IPS-11a (cell line): ENCODE data around the gene JADE1.

Experiments used
- H3K4me3 ChIP-seq: one replicate; pipeline ENCODE4 v1.5.1; 2013; ENCODE audit warnings: low read depth, low read length, control low read depth

The JADE1 gene

DNA sequence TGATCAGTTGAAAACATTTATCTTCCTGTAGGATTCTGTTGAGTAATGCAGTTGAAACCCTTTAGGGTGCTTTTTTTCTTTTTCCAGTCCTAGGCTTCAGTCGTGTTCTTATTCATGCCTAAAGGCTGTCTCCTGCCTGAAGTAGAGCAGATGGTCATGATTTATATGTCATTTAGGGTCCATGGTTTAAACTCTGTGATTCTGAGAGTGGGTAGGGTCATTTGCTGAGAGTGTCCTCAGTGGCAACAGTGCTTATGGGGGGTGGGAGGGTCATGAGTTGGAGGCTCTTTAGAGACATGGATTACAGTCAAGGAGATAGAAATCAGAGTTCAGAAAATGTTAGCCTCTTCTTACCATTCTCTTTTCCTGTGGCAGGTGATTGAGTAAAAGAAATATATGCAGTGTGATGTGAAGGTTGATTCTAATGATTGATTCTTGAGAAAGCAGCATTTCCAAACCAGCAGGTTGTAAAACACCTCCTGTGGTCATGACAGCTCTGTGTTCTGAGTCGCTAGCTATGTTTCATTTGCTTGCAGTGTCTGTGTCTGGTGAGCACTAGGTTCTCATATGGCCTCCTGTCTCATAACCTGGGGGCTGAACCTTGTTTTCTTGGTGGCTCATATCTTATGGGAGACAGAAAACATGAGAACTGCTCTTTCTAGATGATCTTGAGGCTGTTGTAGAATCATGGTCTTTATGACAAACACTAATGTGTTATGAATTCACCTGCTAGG is 60.4 kb downstream of the JADE1 start:
- no peak overlapping the region for H3K4me3 ChIP-seq

DNA sequence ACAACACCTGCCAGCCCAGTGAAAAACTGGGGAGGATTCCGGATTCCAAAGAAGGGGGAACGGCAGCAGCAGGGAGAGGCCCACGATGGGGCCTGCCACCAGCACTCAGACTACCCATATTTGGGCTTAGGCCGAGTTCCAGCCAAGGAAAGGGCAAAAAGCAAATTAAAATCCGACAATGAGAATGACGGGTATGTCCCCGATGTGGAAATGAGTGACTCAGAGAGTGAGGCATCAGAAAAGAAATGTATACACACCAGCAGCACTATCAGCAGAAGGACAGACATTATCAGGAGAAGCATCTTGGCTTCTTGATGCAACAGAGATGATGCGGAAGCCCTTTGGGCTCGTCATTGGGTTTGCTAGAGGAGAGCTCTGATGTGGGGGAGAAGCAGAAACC is 62.4 kb downstream of the JADE1 start:
- no peak overlapping the region for H3K4me3 ChIP-seq

DNA sequence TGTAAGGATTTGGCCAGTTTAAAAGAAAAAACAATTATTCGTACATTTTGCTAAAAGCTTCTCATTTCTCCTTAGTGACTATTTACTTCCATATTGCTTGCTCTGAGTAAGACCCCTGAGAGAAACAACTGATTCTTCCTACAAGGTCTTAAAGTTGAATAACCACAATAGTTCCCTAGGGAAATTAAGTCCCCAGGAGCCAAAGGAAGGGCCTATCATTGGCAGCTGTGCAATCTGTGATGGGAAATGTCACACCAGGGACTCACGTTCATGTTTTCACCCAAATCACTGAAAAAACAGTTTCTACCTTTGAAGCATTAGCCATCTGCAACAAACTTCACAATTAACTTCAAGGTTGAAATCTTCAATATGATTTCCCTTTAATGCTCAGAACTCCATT is 66.7 kb downstream of the JADE1 start:
- H3K4me3 ChIP-seq, result no peak overlapping the region

DNA sequence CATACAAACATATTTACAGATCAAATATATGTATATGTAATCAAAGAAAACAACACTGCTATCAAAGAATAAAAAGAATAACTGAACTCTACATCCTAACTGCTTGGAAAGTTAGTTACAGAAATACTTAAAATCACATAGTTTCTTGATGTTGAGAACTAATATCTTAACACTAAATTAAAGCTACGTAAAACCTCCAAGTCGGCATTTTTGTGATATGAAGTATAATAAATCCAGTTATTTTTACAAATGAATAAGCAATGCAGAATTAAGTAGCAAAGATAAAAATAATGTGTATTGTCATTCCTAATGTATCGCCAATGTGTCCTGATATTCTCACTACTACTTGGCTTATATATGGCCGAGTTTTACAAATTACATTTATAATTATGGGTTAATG is 68.4 kb downstream of the JADE1 start:
- no peak overlapping the region for H3K4me3 ChIP-seq

DNA sequence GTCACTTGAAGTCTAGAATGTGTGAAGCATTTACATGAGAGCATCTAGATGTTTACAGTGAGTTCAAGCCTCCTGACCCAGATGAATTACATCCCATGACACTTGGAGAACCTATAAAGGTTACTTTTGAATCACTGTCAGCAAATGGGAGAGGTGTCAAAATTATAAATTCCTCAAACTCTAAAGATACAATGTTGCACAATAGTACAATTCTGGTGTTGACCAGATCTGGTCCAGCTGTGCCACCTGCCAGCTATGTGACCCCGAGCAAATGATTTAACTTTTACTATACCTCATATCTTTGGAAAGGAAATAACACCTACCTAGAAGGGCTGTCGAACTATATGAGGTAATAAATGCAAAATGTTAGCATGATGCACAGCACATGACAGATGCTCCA is 69.8 kb downstream of the JADE1 start:
- no peak overlapping the region for H3K4me3 ChIP-seq

- H3K4me3 ChIP-seq, result no peak overlapping the region
Measured at GRCh38 chr4:128879971-128880370, 70.5 kb downstream of the JADE1 start.

DNA sequence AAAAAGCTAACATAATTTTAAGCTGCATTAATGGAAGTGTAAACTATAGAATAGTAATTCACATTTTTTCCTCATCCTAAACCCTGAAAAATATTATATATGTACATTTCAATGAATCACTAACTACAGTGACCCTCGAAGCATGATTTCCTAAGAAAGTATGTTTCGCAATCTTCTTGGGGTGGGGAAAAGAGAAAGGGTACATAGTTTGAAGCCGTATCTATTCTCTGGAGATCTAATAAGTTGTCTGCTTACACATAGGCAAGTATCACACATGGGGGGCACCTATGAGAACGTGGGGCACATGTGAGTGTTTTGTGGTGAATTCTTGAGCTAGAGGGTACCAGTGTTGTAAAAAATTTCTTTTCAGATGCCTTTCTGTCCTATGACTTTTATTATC is 71.2 kb downstream of the JADE1 start:
- H3K4me3 ChIP-seq, result no peak overlapping the region

DNA sequence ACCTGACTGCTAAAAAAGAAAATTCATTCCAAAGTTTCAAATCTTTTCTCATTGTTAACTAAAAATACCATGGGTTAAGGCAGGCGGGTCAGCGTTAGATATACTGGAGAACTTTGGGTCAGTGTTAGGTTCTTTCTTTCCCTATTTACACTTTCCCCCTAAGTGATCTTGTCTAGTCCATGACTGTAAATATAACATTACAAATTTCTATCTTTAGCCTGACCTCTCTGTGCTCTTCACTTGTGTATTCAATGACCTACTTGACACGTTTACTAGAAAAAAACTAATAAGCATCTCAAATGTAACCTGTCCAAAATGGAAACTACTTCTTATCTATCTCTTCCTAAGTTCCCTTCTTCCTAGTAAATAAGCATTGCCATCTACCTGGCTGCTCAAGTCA is 95.3 kb downstream of the JADE1 start:
- H3K4me3 ChIP-seq, result no peak overlapping the region

DNA sequence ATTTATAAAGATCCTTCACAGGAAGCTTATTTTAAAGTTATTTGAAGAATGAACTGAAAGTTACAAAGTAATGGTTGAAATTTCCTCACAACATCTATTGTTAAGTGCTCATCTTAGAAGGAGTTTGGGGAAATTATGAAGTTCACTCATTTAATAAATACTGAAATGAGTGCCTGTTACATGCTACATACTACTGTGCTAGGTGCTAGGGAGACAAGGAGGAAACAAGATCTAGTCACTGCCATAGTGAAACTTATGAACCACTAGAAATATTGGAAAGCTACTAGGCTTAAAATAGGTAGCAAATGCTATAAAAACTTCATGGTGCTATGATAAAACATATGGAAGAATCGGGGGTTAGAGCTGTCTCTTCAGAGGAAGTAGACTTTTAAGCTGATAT is 97.1 kb downstream of the JADE1 start:
- H3K4me3 ChIP-seq, result no peak overlapping the region

DNA sequence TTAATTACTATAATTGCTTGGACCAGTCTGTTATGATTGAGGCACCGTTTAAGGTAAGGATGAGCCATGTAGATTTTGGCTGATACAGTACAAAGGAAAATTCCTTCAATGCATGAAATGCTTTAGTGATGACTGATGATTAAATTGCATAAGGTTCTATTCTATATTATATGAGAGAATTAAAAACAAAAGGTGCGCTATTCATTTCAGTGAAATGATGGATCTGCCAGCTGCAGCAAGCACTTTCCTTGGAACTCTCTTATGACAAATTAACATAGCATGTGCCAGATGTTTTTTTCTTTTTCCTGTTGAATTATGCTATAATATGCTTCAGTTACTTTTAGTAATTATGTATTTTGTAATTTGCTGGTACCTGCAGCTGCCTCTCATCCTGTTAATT is 98.5 kb downstream of the JADE1 start:
- H3K4me3 ChIP-seq, result no peak overlapping the region

- no peak overlapping the region for H3K4me3 ChIP-seq
Measured at GRCh38 chr4:128908735-128909134, 99.2 kb downstream of the JADE1 start.

DNA sequence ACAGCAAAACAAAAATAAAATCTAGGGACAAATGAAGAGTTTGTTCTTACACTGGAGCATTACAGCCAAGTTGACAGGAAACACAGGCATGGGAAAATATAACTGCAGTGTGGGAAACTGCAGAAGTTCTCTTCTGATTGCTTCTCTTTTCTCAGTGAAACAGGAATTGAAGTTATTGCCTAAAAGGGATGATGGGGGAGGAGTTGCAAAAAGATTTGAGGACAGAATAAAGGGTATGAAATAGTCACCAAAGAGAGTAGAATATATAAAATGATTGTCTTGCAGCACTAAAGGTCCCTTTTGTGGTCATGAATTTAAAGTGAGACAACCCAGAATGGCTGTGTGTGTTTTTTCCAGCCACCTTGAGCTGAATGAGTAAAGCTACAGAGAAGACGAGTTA is 103.7 kb downstream of the JADE1 start:
- H3K4me3 ChIP-seq, result no peak overlapping the region

GRCh38 chr4:128915544-128915943 is 106.0 kb downstream of the JADE1 start:
- no peak overlapping the region for H3K4me3 ChIP-seq

DNA sequence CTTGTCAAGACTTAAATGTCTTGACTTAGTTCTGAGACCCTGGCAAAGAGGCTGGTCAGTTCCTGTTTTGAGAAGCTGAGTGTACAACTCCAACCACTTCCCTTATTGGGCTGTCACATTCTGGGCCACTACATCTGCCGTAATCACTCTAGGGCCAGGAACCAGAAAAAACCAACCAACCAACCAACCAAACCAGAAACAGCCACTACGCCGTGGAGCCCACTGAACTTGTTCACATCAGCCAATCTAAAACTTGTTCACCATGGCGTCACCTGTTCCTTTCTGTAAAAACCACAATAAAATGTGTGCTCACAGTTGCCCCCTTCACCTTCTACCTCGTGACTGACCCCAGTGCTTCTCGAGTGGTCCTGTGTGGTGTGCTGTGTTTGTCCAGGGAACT is 107.3 kb downstream of the JADE1 start:
- H3K4me3 ChIP-seq, result no peak overlapping the region

DNA sequence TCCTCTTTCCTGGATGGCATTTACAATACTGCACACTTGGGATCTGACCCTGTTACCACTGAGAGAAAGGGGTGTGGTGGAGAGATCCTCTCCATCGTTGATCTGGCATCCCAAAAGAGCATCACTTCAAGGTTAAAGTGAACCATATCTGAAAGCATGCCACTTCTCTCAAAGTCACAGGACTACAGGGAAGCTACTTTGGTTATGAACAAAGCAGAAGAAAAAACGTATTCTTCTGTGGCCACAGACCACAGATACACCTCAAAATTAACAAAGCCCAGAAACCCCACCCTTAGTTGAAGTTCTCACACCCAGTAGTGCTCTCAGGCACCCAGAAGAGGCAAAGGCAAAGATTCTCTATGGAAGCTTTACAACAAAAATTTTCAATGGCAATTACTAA is 108.3 kb downstream of the JADE1 start:
- H3K4me3 ChIP-seq, result no peak overlapping the region

DNA sequence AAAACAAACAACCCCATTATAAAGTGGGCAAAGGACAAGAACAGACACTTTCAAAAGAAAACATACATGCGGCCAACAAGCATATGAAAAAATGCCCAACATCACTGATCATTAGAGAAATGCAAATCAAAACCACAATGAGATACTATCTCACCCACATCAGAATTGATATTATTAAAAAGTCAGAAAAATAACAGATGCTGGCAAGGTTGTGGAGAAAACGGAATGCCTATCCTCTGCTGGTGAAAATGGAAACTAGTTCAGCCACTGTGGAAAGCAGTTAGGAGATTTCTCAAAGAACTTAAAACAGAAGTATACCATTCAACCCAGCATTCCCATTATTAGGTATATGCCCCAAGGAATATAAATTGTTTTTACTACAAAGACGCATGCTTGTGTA is 112.5 kb downstream of the JADE1 start:
- no peak overlapping the region for H3K4me3 ChIP-seq
